HG03521 (cell line): ENCODE results near the gene MZT2B.
"Not testable (repeated sequence)": the region's sequence is repeated elsewhere in the genome, so short reads cannot be mapped to it uniquely, and the experiment has no call there.

Source experiments
- ATAC-seq: cut with Tn5 transposase; IDR thresholded peaks from one replicate; pipeline ENCODE4 v1.9.1; 2021; ENCODE audit warnings: mild to moderate bottlenecking, moderate library complexity; ENCODE audit not compliant: unreplicated experiment

MZT2B gene

GRCh38 chr2:130181880-130182682 is at the start of gene MZT2B:
Gene MZT2B (plus strand): TSS chr2:130182262. CDS start chr2:130182283, 21 bp downstream.
- ATAC-seq: peak; percentile 80

GRCh38 chr2:130135692-130136541 is 46.1 kb upstream of the MZT2B start:
- no peak for ATAC-seq

GRCh38 chr2:130136546-130136945 is 45.5 kb upstream of the MZT2B start:
- ATAC-seq: not testable (repeated sequence)

- ATAC-seq: not testable (repeated sequence)
These were observed 44.9 kb upstream of the MZT2B start for GRCh38 chr2:130137118-130137517.

GRCh38 chr2:130138326-130138725 is 43.7 kb upstream of the MZT2B start:
- ATAC-seq: not testable (repeated sequence)

- not testable (repeated sequence) for ATAC-seq
These were observed 43.2 kb upstream of the MZT2B start for GRCh38 chr2:130138841-130139251.

GRCh38 chr2:130139331-130140280 is 42.5 kb upstream of the MZT2B start:
- not testable (repeated sequence) for ATAC-seq

- ATAC-seq: not testable (repeated sequence)
These were observed 41.5 kb upstream of the MZT2B start for GRCh38 chr2:130140516-130140915.

- not testable (repeated sequence) for ATAC-seq
These were observed 41.1 kb upstream of the MZT2B start for GRCh38 chr2:130141002-130141401.

- not testable (repeated sequence) for ATAC-seq
These were observed 40.3 kb upstream of the MZT2B start for GRCh38 chr2:130141645-130142370.

- not testable (repeated sequence) for ATAC-seq
These were observed 39.4 kb upstream of the MZT2B start for GRCh38 chr2:130142396-130143265.

GRCh38 chr2:130143266-130144039 is 38.6 kb upstream of the MZT2B start:
- not testable (repeated sequence) for ATAC-seq

- peak; percentile 83 for ATAC-seq
These were observed 37.1 kb upstream of the MZT2B start, which contains the start of gene CCDC74B for GRCh38 chr2:130145006-130145414. Gene CCDC74B (minus strand): TSS chr2:130145112. CDS start chr2:130144996, 116 bp downstream.

- not testable (repeated sequence) for ATAC-seq
These were observed 33.5 kb upstream of the MZT2B start for GRCh38 chr2:130148515-130148914.

GRCh38 chr2:130150181-130151144 is 31.6 kb upstream of the MZT2B start:
- ATAC-seq: no peak

- ATAC-seq: not testable (repeated sequence)
These were observed 30.9 kb upstream of the MZT2B start for GRCh38 chr2:130151145-130151512.
